ENCODE measurements around the gene IFI27L1.

DNA sequence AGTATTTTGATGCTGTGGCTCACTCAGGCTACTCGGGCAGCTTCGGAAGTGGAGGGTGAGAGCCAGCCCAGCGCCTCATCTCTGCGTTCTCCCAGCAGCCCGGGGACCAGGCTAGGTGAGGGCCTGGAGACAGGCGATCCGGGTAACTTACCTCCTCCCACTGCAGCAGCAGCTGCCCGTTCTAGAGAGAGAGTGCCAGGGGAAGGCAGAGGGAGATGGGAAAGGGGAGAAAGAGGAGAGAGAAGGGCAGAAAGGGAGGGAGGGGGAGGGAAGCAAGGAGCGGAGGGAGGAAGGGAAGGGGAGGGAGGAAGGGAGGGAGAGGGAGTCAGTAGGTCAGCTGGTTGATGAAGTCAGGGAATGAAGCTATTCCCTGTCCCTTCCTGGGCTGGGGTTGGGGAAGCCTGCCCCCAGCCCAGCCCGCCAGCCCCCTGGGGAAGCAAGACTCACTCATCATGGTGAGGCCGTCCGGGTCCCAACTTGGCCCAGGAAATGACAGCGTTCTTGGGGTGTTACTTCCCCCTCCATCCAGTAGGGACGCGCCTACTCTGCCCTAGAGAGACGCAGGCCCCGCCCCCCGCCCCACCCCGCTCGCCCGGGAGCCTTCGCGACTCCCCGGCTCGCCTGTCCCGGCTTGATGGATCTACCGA, 48.1 kb downstream of the IFI27L1 start, which contains the start of gene IFI27L2:
- TF ChIP-seq, protein P1, sequence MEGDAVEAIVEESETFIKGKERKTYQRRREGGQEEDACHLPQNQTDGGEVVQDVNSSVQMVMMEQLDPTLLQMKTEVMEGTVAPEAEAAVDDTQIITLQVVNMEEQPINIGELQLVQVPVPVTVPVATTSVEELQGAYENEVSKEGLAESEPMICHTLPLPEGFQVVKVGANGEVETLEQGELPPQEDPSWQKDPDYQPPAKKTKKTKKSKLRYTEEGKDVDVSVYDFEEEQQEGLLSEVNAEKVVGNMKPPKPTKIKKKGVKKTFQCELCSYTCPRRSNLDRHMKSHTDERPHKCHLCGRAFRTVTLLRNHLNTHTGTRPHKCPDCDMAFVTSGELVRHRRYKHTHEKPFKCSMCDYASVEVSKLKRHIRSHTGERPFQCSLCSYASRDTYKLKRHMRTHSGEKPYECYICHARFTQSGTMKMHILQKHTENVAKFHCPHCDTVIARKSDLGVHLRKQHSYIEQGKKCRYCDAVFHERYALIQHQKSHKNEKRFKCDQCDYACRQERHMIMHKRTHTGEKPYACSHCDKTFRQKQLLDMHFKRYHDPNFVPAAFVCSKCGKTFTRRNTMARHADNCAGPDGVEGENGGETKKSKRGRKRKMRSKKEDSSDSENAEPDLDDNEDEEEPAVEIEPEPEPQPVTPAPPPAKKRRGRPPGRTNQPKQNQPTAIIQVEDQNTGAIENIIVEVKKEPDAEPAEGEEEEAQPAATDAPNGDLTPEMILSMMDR (conservative IDR thresholded peaks at IDR 0.05; ENCODE audit: low read depth, low read length), result peak; percentile 32
- TF ChIP-seq EZH2 (IDR thresholded peaks at IDR 0.05; ENCODE audit: borderline replicate concordance, low read depth, low read length, poor library complexity, severe bottlenecking), result no peak

Measured in A673 (cell line).